GM12873 (cell line): ENCODE data around the gene ARSI.

Experiments used
- CTCF ChIP-seq: IDR thresholded peaks from 2 replicates; pipeline ENCODE4 v1.5.1; 2012; ENCODE audit warnings: low read depth, mild to moderate bottlenecking, moderate library complexity, low read length, control low read depth; ENCODE audit not compliant: insufficient read depth; ENCODE audit errors: missing control alignments

The ARSI gene

DNA sequence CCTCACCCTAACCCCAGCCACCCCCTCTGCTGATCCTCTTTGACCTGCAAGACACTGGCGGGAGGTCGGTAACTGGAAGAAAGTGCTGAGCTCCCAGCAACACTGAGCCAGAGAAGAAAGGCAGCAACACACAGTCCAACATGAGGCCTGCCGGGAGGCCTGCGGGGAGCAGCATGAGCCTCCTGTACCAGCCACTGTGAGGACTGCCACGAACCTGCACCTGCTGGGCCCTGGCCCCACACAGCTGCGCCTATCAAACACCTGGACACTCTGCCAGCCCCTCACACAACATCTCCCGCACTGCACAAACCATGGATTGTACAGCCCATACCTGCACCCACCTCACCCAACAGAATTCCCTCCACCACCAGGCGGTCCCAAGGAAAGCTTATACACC lies 31.4 kb downstream of the ARSI start:
- TF ChIP-seq CTCF = no peak

DNA sequence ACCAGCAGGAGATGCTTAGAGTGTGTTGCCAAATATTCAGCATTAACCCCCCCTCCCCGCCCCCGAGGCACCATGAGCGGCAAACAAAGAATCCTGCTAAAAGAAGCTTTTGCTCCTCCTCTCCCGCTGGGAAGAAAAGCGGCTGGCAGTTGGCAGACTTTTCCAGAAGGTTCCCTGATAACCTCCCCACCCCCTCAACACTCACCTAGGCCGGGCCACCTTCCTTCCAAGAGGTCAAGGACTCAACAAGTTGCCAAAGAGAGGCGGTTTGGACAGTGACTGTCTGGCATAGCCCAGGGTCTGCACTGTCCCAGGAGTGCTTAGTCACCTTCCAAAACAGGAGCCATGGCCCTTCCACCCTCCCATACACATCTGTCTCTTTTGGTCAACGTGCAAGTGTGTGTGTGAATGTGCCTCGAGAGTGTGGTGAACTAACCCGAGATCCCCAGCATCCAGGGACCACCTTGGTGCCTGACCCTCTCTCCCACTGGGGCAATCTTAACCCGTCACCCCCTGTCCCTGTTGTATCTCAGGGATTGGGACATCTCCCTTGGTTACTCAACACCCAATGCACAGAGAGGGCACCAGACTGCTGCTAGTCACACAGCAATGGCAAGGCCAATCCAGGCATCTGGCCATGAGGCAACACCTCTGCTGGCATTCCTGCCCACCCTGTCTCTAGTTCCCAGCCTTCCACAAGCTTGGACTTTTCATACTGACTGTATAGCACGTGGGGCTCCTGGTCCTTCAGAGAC lies 32.0 kb downstream of the ARSI start:
- no peak for TF ChIP-seq CTCF

- TF ChIP-seq CTCF = no peak
Measured at GRCh38 chr5:150266871-150267291, 35.8 kb downstream of the ARSI start.

DNA sequence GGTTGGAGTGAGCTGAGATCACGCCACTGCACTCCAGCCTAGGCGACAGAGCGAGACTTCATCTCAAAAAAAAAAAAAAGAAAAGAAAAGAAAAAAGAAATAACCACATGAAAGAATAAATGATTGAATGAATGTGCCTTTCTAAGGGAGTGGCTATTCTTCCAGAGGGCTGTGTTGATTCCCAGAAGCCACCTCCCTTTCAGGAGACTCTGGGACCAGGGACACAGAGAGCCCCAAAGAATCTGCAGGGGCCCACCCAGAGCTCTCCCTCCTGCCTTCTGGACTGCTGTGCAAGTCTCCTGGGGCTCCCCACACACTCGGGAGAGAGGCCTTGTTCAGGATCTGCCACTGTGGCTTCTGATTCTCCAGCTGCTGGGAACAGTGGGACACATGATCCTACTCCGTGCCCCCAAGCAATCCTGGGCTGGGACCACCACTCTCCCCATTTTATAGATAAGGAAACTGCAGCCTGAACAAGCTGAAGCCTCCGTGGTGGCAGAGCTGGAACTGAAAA lies 36.8 kb downstream of the ARSI start:
- TF ChIP-seq CTCF = no peak

DNA sequence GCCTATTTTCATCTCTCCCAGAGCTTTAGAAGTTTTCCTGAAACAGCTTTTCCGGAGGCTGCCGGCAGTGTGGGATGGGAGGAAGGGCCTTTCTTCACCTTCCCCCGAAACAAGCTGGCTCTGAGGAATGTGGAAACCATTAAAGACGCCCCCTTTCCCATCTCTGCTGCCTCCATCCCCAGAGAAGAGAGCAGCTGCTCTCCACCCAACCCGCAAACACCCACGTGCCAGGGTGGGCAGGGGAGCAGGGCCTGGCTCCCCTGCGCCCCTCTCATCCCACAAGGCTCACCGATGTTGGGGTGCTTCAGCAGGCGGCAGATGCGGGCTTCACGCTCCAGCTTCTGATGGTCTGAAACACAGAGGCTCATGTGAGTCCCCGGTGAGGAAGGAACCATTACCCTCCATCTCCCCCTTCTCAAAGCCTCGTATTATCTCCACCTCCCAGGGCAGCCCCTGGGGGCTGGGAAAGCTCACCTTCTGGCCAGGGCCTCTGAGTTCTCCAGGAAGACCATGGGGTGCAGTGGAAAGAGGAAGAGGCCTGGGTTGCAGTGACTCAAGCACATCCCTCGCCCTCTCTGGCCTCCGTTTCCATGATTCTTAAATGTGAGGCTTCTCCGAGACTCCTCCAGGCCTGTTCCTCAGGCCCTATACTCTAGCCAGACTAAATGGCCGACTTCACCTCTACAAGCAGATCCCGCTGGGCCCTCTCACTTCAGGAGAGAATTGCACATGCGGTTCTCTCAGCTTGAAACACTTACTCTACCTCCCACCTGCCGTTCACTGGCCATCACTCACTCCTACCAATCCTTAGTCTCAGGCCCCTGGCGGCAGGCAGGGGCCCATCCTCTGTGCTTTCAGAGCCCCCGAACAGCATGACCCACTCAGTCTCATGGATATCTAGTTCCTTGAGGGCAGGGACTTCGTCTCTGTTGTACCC lies 37.8 kb downstream of the ARSI start:
- TF ChIP-seq CTCF = no peak

DNA sequence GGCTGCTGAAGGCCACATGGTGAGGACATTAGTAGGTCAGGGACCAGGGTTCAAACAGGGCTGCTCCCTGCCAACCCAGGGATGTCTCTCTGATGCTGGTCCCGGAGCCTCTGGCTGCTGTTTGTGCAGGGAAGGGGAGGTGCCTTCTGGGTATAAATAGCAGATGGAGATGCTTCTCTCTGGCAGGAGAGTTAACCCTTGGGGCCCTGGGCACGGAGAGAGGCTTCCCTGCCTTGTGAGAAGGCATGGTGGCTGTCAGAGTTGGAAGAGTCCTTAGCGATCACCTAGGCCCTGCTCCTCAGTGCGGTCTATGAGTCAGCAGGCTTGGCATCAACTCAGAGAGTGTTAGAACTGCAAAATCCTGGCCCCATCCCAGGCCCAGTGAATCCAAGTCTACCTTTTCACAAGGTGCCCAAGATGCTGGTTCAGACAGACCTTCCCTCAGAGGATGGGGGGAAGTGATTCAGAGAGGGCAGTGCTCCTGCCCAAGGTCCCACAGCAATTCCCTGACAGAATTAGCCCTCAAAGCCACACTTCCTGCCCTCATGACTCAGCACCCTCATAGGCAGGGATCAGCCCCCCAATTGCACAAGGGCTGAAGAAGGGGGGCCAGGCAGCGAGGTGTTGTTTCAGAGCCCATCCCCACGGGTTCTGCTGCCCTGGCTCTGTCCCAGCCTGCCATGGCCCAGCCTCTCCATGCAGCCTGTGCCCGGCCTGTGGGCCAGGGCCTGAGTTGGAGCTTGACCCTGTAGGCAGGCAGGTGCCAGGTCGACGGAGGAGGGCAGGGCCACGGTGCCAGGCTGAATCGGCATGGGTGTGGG lies 38.7 kb downstream of the ARSI start:
- TF ChIP-seq CTCF = no peak

- TF ChIP-seq CTCF = no peak
Measured at GRCh38 chr5:150263375-150263775, 39.3 kb downstream of the ARSI start.
